HG03378 (cell line): ENCODE measurements around the gene UQCC2.

Source experiments
- ATAC-seq: cut with Tn5 transposase; IDR thresholded peaks from one replicate; pipeline ENCODE4 v1.9.1; 2021; ENCODE audit warnings: mild to moderate bottlenecking, moderate library complexity; ENCODE audit not compliant: unreplicated experiment

Gene UQCC2

GRCh38 chr6:33744001-33744848, 32.7 kb upstream of the UQCC2 start:
- no peak for ATAC-seq

DNA sequence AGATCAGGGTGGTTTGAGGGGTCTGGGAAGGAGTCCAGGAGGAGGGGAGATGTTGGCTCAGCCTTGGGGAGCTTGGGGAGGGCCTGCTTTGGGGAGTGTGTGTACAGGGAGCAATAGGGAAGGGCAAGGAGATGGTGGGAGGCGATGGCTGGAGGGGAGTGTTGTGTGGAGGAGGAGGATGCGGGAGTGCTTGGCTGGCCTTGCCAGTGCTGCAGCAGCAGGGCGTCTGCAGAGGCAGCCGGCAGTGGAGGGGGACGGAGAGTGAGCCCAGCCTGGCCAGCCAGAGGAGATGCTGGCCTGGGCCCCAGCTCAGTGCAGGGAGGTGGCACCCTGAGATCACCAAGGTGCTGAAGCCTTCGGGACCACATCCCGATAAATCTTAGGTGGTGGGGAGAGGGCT, 31.3 kb upstream of the UQCC2 start:
- ATAC-seq, result no peak

GRCh38 chr6:33742092-33742491, 30.6 kb upstream of the UQCC2 start:
- no peak for ATAC-seq

DNA sequence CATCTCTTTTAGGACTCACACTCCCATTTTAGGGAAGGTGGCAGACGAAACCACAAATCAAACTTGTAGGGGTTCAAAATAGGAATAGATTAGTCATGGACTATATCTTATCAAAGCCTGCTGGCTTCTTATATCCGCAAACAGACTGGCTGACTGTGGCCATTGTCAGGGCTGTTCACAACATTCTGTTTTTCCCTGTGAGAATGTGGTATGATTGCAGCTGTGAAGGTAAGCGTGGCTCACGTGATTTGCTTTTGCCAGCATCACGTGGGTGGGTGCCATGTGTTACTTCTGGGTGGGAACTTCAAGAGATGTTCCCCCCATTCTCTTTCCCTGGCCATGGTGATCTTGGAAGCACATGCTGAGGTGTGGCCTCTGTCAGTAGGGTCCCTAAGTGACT, 29.3 kb upstream of the UQCC2 start:
- ATAC-seq, result no peak

- no peak for ATAC-seq
Observed at GRCh38 chr6:33740204-33740608, 28.7 kb upstream of the UQCC2 start.

DNA sequence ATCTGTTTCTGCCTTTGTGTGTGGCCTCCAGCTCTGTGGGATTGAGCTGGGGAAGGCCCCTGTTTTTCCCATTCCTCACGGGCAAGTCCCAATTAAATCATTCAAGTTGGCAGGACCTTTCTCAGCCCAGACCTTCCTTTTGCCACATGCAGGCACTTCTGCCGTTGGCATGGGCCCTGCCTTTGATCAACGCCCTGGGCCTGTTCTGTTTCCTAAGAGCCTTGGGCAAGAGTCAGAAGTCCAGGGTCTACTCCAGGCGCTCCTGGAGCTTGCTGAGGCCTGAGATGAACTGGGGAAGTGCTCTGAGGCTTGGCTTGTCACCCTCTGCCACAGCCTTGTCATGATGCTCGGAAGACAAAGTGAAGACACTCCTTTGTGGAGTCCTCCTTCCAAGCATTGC, 28.1 kb upstream of the UQCC2 start:
- no peak for ATAC-seq

- ATAC-seq, result no peak
Observed at GRCh38 chr6:33738879-33739278, 27.4 kb upstream of the UQCC2 start.

DNA sequence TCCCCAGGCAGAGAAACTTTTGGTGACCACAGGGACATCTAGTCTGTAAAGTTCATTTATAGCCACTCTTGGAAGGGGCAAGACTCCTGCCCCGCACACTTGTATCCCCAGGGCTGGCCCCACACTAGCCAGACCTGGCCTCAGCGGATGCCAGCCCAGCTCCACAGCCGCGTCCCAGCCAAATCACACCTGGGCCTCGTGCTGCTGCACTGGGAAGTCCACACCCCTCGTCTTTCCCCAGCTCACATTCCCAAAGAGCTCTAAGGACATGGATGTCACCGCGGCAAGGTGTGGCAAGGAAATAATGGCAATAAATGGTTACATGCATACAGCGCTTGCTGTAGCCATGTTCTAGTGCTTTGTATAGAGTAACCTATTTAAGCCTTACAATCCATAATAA, 26.7 kb upstream of the UQCC2 start:
- ATAC-seq, result no peak

DNA sequence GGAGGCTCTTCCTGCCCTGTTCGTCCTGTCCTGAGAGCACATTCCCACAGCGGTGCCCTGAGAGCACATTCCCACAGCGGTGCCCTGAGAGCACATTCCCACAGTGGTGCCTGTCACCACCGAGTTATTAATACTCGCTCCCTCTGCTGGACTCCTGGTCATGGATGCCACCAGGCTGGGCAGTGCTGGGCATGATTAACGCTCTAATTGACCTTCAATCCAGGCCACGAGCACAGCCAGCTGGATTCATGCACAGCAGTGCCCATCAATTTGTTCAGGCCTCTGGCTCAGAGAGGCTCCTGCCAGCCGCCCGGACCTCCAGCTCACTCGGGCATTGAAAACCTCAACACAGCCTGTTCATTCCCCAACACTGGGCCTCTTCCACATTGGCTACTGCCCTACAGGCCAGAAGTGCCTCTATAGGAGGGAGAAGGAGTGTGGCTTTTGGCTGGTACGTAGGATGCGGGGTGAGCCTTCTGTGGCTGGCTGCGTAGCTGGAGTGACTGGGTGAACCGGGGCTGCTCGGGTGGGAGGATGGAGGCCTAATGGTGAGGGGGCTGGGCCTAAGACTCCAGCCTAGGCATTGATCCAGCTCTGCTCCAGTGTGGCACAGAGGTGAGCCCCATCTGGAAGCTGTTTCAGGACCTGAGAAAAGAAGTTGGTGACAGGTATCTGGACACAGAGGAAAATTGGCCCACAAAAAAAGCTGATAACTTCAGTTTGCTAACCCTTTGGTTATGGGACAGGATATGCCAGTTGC, 25.9 kb upstream of the UQCC2 start:
- no peak for ATAC-seq

GRCh38 chr6:33735216-33735615, 23.7 kb upstream of the UQCC2 start:
- no peak for ATAC-seq

GRCh38 chr6:33733709-33734007, 22.2 kb upstream of the UQCC2 start:
- ATAC-seq, result no peak

DNA sequence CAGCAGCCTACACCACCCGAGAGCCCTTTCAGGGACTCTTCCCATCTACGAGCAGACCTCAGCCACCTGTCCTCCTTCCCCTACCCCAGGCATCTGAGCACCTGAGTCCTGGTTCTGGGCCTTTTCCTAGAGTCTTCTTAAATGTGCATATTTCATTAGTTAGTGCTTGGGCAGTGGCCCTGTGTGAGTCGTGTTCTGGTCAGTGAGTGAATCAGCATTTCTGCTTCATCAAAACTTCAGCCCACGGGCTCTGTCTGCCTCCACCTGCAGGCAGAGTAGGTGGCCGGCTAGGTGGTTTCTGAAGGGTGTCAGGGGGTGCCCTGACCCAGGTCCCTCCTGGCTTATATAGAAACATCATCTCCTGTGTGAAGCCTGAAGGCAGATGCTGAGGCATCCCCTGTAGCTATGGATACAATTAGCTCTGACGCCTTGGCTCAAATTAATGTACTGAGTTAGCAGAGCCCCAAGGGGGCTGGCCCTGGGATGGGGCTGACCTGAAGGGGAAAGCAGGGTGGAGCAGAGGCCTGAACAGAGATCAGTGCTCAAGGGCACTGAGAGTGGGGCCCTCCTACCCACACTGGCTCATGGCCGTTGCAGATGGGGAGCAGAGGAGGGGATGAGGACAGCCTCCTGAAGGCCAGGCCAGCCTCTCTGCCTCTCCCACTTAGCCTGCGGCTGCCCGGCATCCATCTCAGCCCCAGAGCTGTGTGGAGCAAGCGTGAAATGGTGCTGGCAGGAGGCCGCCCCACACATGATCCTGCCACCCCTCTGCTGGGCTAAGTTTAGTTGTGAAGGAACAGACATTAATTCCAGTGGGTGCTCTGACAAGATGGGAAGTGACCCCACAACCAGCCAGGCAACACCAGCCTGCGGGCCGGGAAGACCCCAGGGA, 21.6 kb upstream of the UQCC2 start:
- ATAC-seq, result no peak

GRCh38 chr6:33732385-33732784, 20.9 kb upstream of the UQCC2 start:
- no peak for ATAC-seq

DNA sequence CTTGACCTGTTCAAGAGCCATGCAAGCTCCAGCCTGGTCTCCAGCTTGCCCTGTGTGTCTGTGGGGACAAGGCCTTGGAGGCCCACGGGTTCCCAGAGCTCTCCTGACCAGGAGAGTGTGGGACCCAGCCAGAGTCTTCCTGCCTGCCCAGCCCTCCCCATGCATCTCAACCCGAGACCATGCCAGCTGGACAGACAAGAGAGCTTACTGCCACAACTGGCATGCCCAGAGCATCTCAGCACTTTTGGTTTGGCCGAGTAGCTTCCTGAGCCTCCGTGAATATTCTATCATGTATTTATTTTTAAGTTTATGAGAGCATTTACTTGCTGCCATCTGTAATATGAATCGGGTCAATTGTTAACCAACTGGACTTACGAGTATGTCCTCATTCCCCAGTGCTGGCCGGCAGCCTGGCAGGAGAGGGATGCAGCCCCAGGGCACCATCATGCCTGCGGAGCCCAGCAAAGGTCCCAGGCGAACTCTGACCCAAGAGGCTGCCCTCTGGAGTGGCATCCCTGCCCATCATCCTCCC, 20.3 kb upstream of the UQCC2 start:
- ATAC-seq, result no peak

- ATAC-seq, result no peak
Observed at GRCh38 chr6:33731035-33731434, 19.5 kb upstream of the UQCC2 start.

DNA sequence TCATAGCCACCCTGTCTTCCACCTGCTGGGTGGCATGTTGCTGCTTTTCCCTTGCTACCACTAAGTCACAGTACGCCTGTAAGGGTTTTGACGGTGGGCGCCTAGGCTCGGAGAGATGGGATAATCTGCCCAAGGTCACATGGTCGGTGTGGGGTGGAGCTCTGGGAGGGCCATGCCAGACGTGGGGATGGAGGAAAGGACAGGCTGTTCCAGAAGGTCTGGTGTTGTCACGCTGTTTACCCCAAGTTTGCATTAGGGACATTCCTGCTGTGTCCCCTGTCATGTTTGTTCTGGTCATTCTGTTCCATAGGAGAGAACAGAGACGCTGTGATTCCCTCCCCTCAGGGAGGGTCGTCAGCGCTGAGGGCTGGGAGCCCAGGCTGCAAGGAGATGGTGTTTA, 19.1 kb upstream of the UQCC2 start:
- ATAC-seq, result no peak

- ATAC-seq, result no peak
Observed at GRCh38 chr6:33729059-33729458, 17.6 kb upstream of the UQCC2 start.

- no peak for ATAC-seq
Observed at GRCh38 chr6:33728438-33728837, 16.9 kb upstream of the UQCC2 start.

DNA sequence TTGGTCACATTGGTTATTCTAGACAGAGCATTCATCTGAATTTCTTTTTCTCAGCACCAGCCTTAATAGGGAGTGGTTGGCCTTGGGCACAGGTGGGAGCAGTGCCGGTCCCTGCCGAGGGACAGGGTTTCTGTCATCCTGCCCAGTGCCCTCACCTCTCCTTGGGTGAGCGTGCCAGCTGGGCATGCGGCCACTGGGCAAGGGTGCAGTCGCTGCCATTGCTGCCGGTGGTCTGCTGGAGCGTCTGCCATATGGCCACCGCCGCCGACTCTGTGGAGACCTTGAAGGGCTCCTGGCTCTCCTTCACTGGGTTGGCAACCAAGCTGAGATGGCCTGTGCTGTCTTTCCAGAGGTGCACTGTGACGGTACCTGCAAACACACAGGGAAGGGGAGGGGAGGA, 16.4 kb upstream of the UQCC2 start:
- ATAC-seq, result no peak

DNA sequence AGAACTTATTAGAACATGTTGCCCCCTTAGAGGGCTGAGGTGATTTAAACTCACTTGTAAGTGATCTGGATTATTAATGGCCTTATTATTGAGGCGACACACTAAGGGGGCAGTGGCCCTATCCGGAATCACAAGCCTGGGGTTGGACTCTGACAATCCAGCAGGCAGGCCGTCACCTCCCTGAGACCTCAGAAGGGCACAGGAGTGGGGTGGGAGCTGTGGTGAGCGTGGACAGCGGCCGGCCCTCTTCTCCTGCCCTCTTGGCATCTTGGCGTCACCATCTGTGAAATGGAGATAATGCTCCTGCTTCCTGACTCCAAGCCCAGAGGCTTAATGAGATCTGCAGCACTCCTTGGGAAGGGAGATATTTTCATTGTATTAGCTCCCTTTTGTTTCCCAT, 15.6 kb upstream of the UQCC2 start:
- no peak for ATAC-seq

GRCh38 chr6:33726696-33727095, 15.2 kb upstream of the UQCC2 start:
- no peak for ATAC-seq
